Posterior cingulate gyrus (tissue), 11 donors: ENCODE results near the gene SERTAD3.
"Not testable (repeated sequence)": the region's sequence is repeated elsewhere in the genome, so short reads cannot be mapped to it uniquely, and the experiment has no call there.

Experiments
- DNase-seq, 10 donors: peaks; one replicate each; pipeline versions ENCODE4 v3.0.0 to v3.0.0-alpha.2; 2020 to 2021; ENCODE audit warnings: mixed read lengths in 3 of 10
- intact Hi-C: fragments of 100-400 bp; cut with DNase I; formaldehyde crosslinking; loops from one replicate; pipeline ENCODE4 v1.15.1; 2023

The SERTAD3 gene

GRCh38 chr19:40431698-40432097 is 12.4 kb downstream of the SERTAD3 start:
- intact Hi-C loops: no loop called here
- no peak for DNase-seq

GRCh38 chr19:40430242-40430641 is 13.9 kb downstream of the SERTAD3 start:
- intact Hi-C loops, DNase-seq: not testable (repeated sequence)

GRCh38 chr19:40428197-40428596 is 15.9 kb downstream of the SERTAD3 start:
- intact Hi-C loops: loop anchor here (10.0 kb wide), 1 partner anchor 123 kb away; no protein-coding TSS in a partner anchor
- DNase-seq: not testable (repeated sequence)

- intact Hi-C loops: loop anchor here (1.0 to 10.0 kb wide), 2 partner anchors 18 to 121 kb away; no protein-coding TSS in a partner anchor
- peak; percentile 100 for DNase-seq
Observed at GRCh38 chr19:40425450-40426287, 18.5 kb downstream of the SERTAD3 start, which contains the start of gene SERTAD1. Gene SERTAD1 (minus strand): TSS chr19:40425992. CDS start chr19:40423546, 2,446 bp downstream.

GRCh38 chr19:40424637-40425449 is 19.3 kb downstream of the SERTAD3 start:
- intact Hi-C loops: loop anchor here (10.0 kb wide), 1 partner anchor 120 kb away; no protein-coding TSS in a partner anchor
- peak in 3 of 10 donors; percentile 57 to 78 (median 66) for DNase-seq

- no peak for DNase-seq
- intact Hi-C loops: loop anchor here (10.0 kb wide), 1 partner anchor 119 kb away; no protein-coding TSS in a partner anchor
Observed at GRCh38 chr19:40423938-40424337, 20.2 kb downstream of the SERTAD3 start.

GRCh38 chr19:40422748-40423566 is 21.2 kb downstream of the SERTAD3 start:
- DNase-seq: no peak
- intact Hi-C loops: loop anchor here (10.0 kb wide), 1 partner anchor 118 kb away; no protein-coding TSS in a partner anchor

GRCh38 chr19:40421993-40422747 is 22.0 kb downstream of the SERTAD3 start:
- no peak for DNase-seq
- intact Hi-C loops: loop anchor here (10.0 kb wide), 1 partner anchor 117 kb away; no protein-coding TSS in a partner anchor

- peak; percentile 74 to 98 (median 83) for DNase-seq
- intact Hi-C loops: loop anchor here (10.0 kb wide), 1 partner anchor 116 kb away; no protein-coding TSS in a partner anchor
Observed at GRCh38 chr19:40420766-40421765, 23.1 kb downstream of the SERTAD3 start.

- intact Hi-C loops: loop anchor here (10.0 kb wide), 1 partner anchor 116 kb away; no protein-coding TSS in a partner anchor
- no peak for DNase-seq
Observed at GRCh38 chr19:40420451-40420765, 23.7 kb downstream of the SERTAD3 start.

GRCh38 chr19:40419780-40420179 is 24.4 kb downstream of the SERTAD3 start:
- DNase-seq: no peak
- intact Hi-C loops: loop anchor here (10.0 kb wide), 1 partner anchor 115 kb away; no protein-coding TSS in a partner anchor

GRCh38 chr19:40419066-40419612 is 25.0 kb downstream of the SERTAD3 start:
- peak in 1 of 10 donors; percentile 60 for DNase-seq
- intact Hi-C loops: no loop called here

- DNase-seq: no peak
- intact Hi-C loops: no loop called here
Observed at GRCh38 chr19:40418040-40418439, 26.1 kb downstream of the SERTAD3 start.

- DNase-seq: no peak
- intact Hi-C loops: no loop called here
Observed at GRCh38 chr19:40417643-40417981, 26.5 kb downstream of the SERTAD3 start.

- DNase-seq: peak in 1 of 10 donors; percentile 59
Observed at GRCh38 chr19:40416918-40417642, 27.1 kb downstream of the SERTAD3 start.

GRCh38 chr19:40415768-40416167 is 28.4 kb downstream of the SERTAD3 start:
- intact Hi-C loops: no loop called here
- no peak for DNase-seq

More at GRCh38 chr19:40416918-40417642, 27.1 kb downstream of the SERTAD3 start:
- intact Hi-C loops: no loop called here
